ENCODE data around the gene IRF1. TPM values are rescaled to one million over a fixed set of nuclear protein-coding genes. Genes with fewer than 3 reads are reported as not detected.

The IRF1 gene
- total RNA-seq, 4 donors from 2014 or later: 40.8 to 86.9 (median 65.5) TPM

DNA sequence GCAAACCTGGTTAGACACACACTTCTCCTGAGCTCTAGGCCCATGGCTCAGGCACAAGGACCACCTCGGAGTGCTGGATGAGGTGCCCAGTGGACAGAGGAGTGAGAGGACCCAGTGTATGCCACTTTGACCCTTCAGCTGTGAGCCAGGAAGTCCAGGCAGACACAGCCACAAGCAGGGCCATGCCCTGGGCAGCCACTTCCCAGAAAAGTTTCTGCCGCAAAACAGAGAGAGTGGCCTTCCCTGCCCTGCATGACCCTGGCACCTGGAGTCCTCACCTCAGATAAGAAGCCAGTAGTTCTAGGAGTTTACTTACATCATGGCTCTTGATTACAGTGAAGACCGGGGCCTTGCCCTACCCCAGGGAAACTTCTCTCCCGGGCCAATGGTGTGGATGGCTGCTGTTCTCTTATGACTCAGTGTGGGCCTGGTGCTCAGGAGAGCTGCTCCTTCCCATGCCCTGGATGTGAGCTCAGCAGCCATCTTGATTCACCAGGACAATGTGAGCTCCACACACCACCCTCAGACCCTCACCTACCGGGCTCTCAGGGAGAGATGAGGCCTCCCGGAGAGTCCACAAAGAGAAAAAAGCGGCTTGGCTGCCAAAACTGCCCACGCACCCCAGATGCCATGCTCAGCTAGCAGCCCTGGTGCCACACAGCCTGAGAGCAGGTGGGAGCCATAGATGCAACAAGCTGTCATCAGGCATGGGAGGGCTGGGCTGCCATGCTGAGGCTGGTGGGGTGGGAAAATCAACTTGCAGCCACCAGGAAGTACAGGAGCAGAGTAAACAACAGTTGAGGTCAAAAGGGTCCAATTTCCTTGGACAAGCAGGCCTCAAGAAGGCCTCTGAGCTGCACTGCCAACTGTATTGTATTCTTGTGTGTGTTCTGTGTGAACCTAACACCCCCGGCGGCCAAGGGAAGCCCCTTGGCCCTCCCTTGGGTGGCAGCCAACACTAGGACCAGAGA, 11.7 kb upstream of the IRF1 start:
- in situ Hi-C loops (cut with MboI; ENCODE audit: low pct_ligation_motif_present in 1 of 4, low pct_unique_long_range_greater_than_20kb in 1 of 4, low sequenced_read_pairs in 3 of 4) (loop anchor here in 2 of 4 donors (10.0 kb wide), 1 partner anchor 117 kb away; no protein-coding TSS in a partner anchor), intact Hi-C loops (cut with DNase I; ENCODE audit: low total_unique reads) (no loop called here)
- Histone ChIP-seq H3K4me1 (peaks cover 43 to 92% (median 70%) of the 10 kb centered on the region in 4 donors), H3K27me3 (no peaks in the 10 kb centered on the region), H3K27ac (peak overlapping the region; percentile 95 to 99 (median 98)), H3K4me3 (no peak overlapping the region), H3K36me3 (no peaks in the 10 kb centered on the region), H3K9me3 (no peaks in the 10 kb centered on the region)
- 61% methylated on average over 10 of the region's 10 CpGs; no CpG with 5 or more reads in 1 of the 2 donors for WGBS, 2 donors (ENCODE audit: low coverage in 1 of 2)
- TF ChIP-seq POLR2A (IDR thresholded peaks at IDR 0.05) (peak; percentile 17), EP300 (IDR thresholded peaks at IDR 0.05; ENCODE audit: low read depth) (no peak)
- DNase-seq: peak; percentile 53

- WGBS, 2 donors (ENCODE audit: low coverage in 1 of 2): 64% methylated on average over 4 of the region's 4 CpGs; no CpG with 5 or more reads in 1 of the 2 donors
Measured at GRCh38 chr5:132501629-132501956, 11.0 kb upstream of the IRF1 start.

DNA sequence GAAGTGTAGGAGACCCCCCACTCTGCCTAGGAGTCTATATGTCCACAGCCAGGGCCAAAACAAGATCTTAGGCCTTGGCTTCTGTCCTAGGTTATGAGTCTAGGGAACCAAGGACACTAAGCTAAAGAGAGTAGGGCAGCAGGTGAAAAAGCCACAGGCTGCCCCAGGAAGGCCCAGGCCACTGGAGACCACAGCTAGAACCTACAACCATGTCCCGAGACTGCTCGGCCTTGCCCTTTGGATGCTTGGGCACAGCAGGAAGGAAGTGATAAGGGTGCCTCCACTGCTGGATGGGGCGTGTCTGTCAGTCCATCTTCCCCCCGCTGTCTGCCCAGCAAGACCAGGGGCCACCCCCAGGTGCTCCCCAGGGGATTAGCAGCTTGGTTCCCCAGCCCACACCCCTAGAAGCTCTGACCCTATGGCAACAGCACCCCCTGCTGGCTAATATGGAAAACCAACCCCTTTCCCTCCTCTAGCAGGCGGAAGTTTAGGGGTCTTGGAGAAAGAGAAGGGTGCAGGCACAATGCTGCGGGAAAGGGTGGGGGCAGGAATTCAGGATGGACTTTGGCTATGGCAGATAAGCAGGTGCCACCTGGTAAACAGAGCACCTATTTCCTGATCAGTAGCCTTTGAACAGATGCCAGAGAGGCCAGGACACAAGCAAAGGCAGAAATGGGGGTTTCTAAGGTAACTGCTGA, 10.5 kb upstream of the IRF1 start:
- no peaks in the 10 kb centered on the region for H3K27me3 ChIP-seq
- no peak overlapping the region for H3K4me3 ChIP-seq
- H3K36me3 ChIP-seq: no peaks in the 10 kb centered on the region
- intact Hi-C loops (cut with DNase I; ENCODE audit: low total_unique reads) (no loop called here), in situ Hi-C loops (cut with MboI; ENCODE audit: low pct_ligation_motif_present in 1 of 4, low pct_unique_long_range_greater_than_20kb in 1 of 4, low sequenced_read_pairs in 3 of 4) (loop anchor here in 2 of 4 donors (10.0 kb wide), 1 partner anchor 116 kb away; no protein-coding TSS in a partner anchor)
- peaks cover 39 to 86% (median 69%) of the 10 kb centered on the region in 4 donors for H3K4me1 ChIP-seq
- DNase-seq: peak; percentile 82
- H3K27ac ChIP-seq: peak overlapping the region; percentile 95 to 99 (median 98)
- peak; percentile 53 for TF ChIP-seq POLR2A (IDR thresholded peaks at IDR 0.05)
- peak; percentile 42 for TF ChIP-seq EP300 (IDR thresholded peaks at IDR 0.05; ENCODE audit: low read depth)
- TF ChIP-seq POLR2AphosphoS5 (IDR thresholded peaks at IDR 0.05): peak in 2 of 3 donors; percentile 55 to 75
- TF ChIP-seq CTCF (IDR thresholded peaks at IDR 0.05): peak; percentile 83 to 97 (median 85)
- H3K9me3 ChIP-seq: no peaks in the 10 kb centered on the region
- 43% methylated on average over 6 of the region's 6 CpGs; no CpG with 5 or more reads in 1 of the 2 donors for WGBS, 2 donors (ENCODE audit: low coverage in 1 of 2)

More at GRCh38 chr5:132501629-132501956, 11.0 kb upstream of the IRF1 start:
- Histone ChIP-seq H3K4me1 (peaks cover 43 to 91% (median 73%) of the 10 kb centered on the region in 4 donors), H3K27ac (peak overlapping the region; percentile 95 to 99 (median 98)), H3K4me3 (no peak overlapping the region), H3K36me3 (no peaks in the 10 kb centered on the region), H3K27me3 (no peaks in the 10 kb centered on the region), H3K9me3 (no peaks in the 10 kb centered on the region)
- in situ Hi-C loops (cut with MboI; ENCODE audit: low pct_ligation_motif_present in 1 of 4, low pct_unique_long_range_greater_than_20kb in 1 of 4, low sequenced_read_pairs in 3 of 4) (loop anchor here in 2 of 4 donors (10.0 kb wide), 1 partner anchor 117 kb away; no protein-coding TSS in a partner anchor), intact Hi-C loops (cut with DNase I; ENCODE audit: low total_unique reads) (no loop called here)
- no peak for DNase-seq
- TF ChIP-seq EP300 (IDR thresholded peaks at IDR 0.05; ENCODE audit: low read depth) (no peak), POLR2A (IDR thresholded peaks at IDR 0.05) (no peak), POLR2AphosphoS5 (IDR thresholded peaks at IDR 0.05) (no peak), CTCF (IDR thresholded peaks at IDR 0.05) (no peak)

DNA sequence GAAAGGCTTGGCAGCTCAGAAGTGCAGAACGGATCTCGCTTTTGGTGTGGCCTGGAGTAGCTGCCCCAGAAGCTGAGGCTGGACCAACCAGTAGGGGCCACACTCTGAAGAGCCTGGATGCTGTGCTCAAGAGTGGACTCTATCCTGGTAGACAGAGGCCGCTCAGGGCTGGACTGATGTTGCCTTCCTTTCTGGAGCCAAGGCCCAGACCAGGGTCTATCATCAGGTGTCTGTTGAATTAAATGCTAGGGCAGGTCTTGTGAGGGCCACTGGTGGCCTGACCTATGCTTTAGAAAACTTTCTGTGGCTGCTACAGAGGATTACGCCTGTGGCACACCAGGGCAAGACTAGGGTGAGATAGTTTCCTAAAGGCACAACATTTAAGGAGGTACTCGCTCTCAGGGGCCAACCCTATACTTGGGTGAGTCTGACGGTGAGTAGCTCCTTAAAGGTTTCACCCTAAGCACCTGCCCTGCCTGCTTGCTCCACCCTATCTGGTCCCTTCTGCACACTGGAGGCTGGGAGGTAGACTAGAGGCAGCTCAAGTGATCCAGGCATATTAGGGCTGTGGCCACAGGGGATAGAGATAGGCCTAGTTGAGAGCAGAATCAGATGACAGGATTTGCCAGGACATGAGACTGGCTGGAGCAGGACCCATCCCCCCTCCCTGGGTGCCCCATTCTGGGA, 9.8 kb upstream of the IRF1 start:
- Histone ChIP-seq H3K27me3 (no peaks in the 10 kb centered on the region), H3K4me1 (peaks cover 34 to 83% (median 65%) of the 10 kb centered on the region in 4 donors), H3K9me3 (no peaks in the 10 kb centered on the region), H3K36me3 (no peaks in the 10 kb centered on the region), H3K4me3 (no peak overlapping the region), H3K27ac (peak overlapping the region; percentile 95 to 99 (median 98))
- intact Hi-C loops (cut with DNase I; ENCODE audit: low total_unique reads) (no loop called here), in situ Hi-C loops (cut with MboI; ENCODE audit: low pct_ligation_motif_present in 1 of 4, low pct_unique_long_range_greater_than_20kb in 1 of 4, low sequenced_read_pairs in 3 of 4) (loop anchor here in 2 of 4 donors (10.0 kb wide), 1 partner anchor 116 kb away; no protein-coding TSS in a partner anchor)
- TF ChIP-seq POLR2AphosphoS5 (IDR thresholded peaks at IDR 0.05): no peak
- TF ChIP-seq CTCF (IDR thresholded peaks at IDR 0.05): no peak
- TF ChIP-seq EP300 (IDR thresholded peaks at IDR 0.05; ENCODE audit: low read depth): no peak
- no peak for TF ChIP-seq POLR2A (IDR thresholded peaks at IDR 0.05)
- WGBS, 2 donors (ENCODE audit: low coverage in 1 of 2): 90 to 92% methylated on average over 2 to 3 of the region's 6 CpGs
- no peak for DNase-seq

Measured in transverse colon (tissue), 4 donors.